HG03175 (cell line): ENCODE data around the gene MPP7.

Source experiments
- ATAC-seq: cut with Tn5 transposase; IDR thresholded peaks from one replicate; pipeline ENCODE4 v1.9.1; 2021; ENCODE audit warnings: mild to moderate bottlenecking, moderate library complexity; ENCODE audit not compliant: unreplicated experiment

MPP7 gene

DNA sequence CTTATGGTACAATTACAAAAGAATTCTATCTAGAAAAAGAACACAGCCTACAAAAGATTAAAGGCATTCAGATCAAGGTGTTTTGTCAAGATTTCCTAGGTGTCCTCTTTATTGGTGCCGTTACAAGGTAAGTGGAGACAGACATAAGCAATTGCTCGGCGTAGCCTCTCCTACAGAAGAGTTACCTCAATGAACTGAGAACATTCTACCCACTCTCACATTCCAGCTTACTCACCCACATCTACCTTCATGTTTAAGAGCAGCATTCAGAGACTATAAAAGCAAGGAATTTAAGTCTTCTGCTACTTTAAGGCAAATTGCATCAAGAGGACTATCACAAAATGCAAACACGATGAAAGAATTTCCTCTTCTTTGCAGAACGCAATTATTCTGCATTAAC lies 29.5 kb downstream of the MPP7 start:
- no peak for ATAC-seq

DNA sequence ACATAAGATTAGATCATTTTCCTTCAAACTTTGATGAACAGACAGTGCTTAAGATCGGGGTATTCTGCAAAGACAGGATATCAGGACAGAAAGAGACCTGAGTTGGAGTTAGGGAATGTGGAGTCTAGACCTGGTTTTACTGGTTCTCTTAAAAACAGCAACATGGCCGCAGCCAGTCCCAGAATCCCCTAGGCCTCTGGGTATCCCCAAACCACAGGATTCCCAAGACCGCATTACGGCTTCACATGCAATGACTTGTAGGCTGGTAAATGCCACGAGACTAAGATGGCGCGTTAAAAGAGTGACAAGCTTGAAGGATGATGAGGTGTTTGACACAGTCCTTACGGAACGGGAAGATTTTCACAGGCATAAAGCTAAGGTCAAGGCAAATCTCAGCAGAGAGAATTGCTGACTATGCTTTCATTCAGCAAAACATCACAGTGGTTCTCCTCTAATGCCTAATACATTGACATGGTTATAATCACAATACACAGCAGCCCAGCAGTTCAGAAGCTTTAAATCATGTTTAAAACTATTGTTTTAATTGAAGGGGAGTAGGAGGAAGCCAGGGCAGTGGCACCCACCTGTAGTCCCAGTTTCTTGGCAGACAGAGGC lies 32.9 kb downstream of the MPP7 start:
- no peak for ATAC-seq

DNA sequence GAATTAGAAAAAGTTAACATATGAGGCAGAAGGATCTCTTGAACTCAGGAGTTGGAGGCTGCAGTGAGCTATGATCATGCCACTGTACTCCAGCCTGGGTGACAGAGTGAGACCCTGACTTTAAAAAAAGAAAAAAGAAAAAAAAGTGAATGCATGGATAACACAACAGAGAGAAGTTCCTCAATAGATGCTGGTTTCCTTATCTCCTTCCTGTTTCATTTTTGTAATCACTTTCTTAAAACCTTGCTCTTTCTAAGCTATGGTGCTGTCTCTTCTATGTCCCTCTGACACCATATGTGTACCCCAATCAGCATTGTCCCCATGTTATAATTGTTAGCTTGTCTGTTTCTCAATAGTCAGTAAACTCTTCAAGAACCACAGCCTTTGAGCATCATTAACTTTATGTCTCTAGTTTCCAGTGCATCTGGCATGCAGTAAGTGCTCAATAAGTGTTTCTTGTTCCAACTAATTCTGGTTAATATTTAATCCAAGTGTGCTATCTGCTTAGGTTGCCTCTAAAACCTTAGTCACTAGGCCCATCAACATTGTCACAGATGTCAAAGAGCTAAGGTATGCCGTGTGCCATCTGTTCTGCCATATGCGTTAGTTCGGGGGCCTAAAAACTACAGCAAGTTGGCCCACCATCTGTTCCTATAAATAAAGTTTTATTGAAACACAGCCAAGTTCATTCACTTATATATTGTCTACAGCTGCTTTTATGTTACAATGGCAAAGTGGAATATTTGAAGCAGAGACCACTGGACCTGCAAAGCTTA lies 36.2 kb downstream of the MPP7 start:
- no peak for ATAC-seq

DNA sequence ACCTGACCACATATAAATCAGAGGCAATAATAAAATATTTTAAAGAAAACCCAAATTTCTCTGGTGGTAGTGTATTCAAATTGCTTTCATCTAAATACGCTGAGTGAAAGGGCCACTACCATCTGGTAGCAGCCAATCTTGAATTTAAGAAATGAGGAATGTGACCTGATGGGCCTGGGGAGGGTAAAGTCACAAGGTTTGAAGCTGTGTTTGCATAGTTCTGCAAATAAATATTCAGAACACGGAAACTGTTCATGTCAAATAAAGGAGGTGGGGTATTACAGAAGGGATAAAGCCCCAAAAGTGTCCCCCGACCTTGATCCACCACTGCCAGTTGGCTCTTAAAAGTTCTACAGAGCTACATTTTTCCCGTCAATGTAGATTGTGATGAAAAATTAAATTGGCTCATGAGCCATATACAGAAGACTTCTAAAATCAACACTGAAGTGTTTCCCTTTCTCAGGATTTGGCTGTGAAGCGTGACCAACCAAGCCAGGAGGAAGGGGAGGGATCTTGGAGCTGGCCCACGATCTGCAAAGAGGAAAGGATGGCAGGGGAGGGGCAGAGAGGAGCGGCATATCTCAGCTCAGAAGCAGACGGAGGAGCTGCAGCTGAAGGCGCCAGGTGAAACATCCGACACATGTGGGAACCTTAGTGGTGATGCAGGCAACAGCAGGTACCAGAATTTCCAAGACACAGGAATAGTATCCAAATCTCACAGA lies 39.6 kb downstream of the MPP7 start:
- ATAC-seq, result no peak

DNA sequence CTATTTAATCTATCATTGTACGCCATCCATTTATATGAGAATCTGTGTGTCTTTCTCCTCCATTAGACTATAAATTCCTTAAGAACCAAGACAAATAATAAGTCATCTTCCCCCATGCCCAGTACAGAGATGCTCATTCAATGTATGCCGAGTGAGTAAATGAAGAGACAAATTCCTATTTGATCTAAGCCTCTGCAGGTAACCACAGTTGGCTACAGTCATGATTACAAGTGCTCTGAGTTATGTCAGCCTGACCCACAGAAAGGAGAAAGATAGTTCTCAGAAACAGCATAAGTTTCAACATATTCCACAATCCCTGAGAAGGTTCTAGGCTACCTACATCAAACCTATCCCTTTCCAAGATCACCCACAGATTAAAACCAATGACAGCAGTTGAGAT lies 46.1 kb downstream of the MPP7 start:
- ATAC-seq, result no peak

DNA sequence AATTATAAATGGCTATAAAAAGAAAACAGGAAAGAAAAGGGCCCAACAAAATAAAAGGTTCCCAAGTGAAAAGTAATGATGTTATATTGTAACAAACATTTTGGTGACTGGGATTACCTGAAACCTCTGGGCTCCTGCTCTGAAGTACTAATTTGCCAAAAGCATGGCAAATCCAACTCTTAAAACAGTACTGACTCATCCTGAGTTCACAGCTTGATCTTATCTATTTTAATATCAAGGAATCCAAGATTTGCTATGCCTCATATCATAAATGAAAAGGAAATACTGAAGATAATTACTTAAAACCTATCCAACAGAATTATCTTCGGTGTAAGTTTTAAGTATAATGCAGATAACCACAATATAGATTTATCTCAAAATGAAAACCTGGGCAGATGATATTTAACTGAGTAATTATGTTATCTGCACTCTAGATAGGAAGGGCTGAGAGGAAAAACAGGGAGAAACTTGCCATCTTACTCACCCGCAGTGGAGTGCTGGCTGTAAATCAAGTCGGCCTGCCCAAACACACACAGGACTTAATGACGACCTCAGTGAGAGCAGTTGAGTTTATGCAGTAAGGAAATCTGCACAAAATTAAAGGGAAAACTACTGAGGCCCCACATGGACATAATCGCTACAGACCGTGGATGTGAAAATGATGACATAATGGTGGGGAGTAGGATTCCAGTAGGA lies 48.4 kb downstream of the MPP7 start:
- ATAC-seq, result no peak

DNA sequence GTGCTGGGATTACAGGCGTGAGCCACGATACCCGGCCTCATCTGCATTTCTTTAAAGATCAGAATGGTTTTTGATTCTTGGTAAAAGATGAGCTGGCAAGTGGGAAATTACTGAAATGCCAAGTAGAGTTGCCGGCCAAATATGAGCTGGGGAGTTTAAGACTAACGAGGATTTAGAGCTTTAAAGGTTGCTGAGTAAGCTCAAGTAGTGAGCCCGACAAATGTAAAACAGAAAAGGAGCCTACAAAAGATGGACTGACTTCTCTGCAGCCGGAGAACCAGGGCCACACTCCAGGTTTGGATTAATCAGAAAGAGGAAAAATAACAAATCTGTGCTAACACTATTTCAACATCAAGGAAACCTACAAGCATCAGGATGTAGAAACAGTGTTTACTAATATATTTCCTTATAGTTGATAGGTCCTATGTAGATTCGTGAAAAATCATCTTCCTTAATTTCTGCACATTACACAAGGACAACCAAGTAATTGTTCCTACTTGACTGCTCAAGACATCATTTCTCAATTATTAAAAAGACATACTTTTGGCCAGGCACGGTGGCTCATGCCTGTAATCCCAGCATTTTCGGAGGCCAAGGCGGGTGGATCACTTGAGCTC lies 49.6 kb downstream of the MPP7 start:
- no peak for ATAC-seq
